Loucy (cell line): ENCODE measurements around the gene ARHGEF25.
A peak's percentile ranks its signal among the peaks of the same experiment; 100 is the strongest.

ENCODE experiments used
- H2AFZ ChIP-seq: fragments of 200-600 bp; sonication (generic); 2 replicates; pipeline ENCODE4 v1.6.0; 2016; ENCODE audit warnings: antibody characterized with exemption, mild to moderate bottlenecking, low read length, moderate library complexity
- H3F3A ChIP-seq: fragments of 200-600 bp; 2 replicates; pipeline ENCODE4 v1.6.0; 2016; ENCODE audit warnings: antibody characterized with exemption, low read depth, mild to moderate bottlenecking
- H3K27me3 ChIP-seq: fragments of 200-600 bp; sonication (generic); 2 replicates; pipeline ENCODE4 v1.6.1; 2014; ENCODE audit warnings: low read length, mild to moderate bottlenecking; ENCODE audit not compliant: insufficient read depth, poor library complexity, severe bottlenecking
- H3K36me3 ChIP-seq: fragments of 200-600 bp; sonication (generic); 2 replicates; pipeline ENCODE4 v1.6.1; 2016; ENCODE audit warnings: low read length; ENCODE audit not compliant: insufficient read depth
- H3K4me1 ChIP-seq: fragments of 200-600 bp; sonication (generic); 2 replicates; pipeline ENCODE4 v1.5.1; 2014; ENCODE audit warnings: low read length, mild to moderate bottlenecking; ENCODE audit not compliant: insufficient read depth, poor library complexity, severe bottlenecking
- H3K4me2 ChIP-seq: fragments of 200-600 bp; sonication (generic); 2 replicates; pipeline ENCODE4 v1.6.0; 2014; ENCODE audit warnings: antibody characterized with exemption, low read length, low read depth, mild to moderate bottlenecking; ENCODE audit not compliant: poor library complexity, severe bottlenecking
- H3K4me3 ChIP-seq: fragments of 200-600 bp; sonication (generic); 2 replicates; pipeline ENCODE4 v1.5.1; 2014; ENCODE audit warnings: low read length, mild to moderate bottlenecking, mixed read lengths; ENCODE audit not compliant: poor library complexity, severe bottlenecking
- H3K79me2 ChIP-seq: fragments of 200-600 bp; sonication (generic); 2 replicates; pipeline ENCODE4 v1.6.1; 2014; ENCODE audit warnings: low read length; ENCODE audit not compliant: insufficient read depth
- H3K9ac ChIP-seq: fragments of 200-600 bp; sonication (generic); 2 replicates; pipeline ENCODE4 v1.6.0; 2014; ENCODE audit warnings: mild to moderate bottlenecking, low read depth, low read length, moderate library complexity; ENCODE audit not compliant: poor library complexity, severe bottlenecking
- H3K9me2 ChIP-seq: fragments of 200-600 bp; sonication (generic); replicated peaks from 2 replicates; pipeline ENCODE4 v1.6.1; 2016; ENCODE audit warnings: low read depth, low read length, mixed read lengths
- H3K9me3 ChIP-seq: fragments of 200-600 bp; sonication (generic); 2 replicates; pipeline ENCODE4 v1.6.1; 2014; ENCODE audit warnings: mild to moderate bottlenecking, antibody characterized with exemption, low read length, low read depth; ENCODE audit not compliant: insufficient read depth
- H4K20me1 ChIP-seq: fragments of 200-600 bp; sonication (generic); 2 replicates; pipeline ENCODE4 v1.6.0; 2014; ENCODE audit warnings: antibody characterized with exemption, low read length, mild to moderate bottlenecking; ENCODE audit not compliant: insufficient read depth, poor library complexity, severe bottlenecking
- CTCF ChIP-seq: fragments of 200-600 bp; sonication (generic); conservative IDR thresholded peaks from 2 replicates; pipeline ENCODE4 v1.5.1; 2014; ENCODE audit warnings: mild to moderate bottlenecking, antibody characterized with exemption, low read length
- EZH2phosphoT487 ChIP-seq: fragments of 200-600 bp; IDR thresholded peaks from 2 replicates; pipeline ENCODE4 v1.6.1; 2018; ENCODE audit warnings: antibody characterized with exemption, mild to moderate bottlenecking, moderate library complexity, borderline replicate concordance

The ARHGEF25 gene

GRCh38 chr12:57592551-57593165 is 18.6 kb upstream of the ARHGEF25 start:
- Histone ChIP-seq H3K4me2 (peak overlapping the region; percentile 98), H4K20me1 (no peaks in the 10 kb centered on the region), H3K4me3 (peak overlapping the region; percentile 87), H3K4me1 (peaks cover 22% of the 10 kb centered on the region), H3K36me3 (peaks cover 9% of the 10 kb centered on the region; the same call in 1 of the 2 replicates), H3K27me3 (no peaks in the 10 kb centered on the region), H2AFZ (no peak overlapping the region), H3K9me3 (no peaks in the 10 kb centered on the region), H3F3A (no peaks in the 10 kb centered on the region), H3K9ac (peak overlapping the region; percentile 74), H3K9me2 (no peaks in the 10 kb centered on the region), H3K79me2 (peaks cover 33% of the 10 kb centered on the region; the same call in 1 of the 2 replicates)
- TF ChIP-seq EZH2phosphoT487 = no peak

GRCh38 chr12:57593187-57593586 is 18.0 kb upstream of the ARHGEF25 start:
- Histone ChIP-seq H3K36me3 (peaks cover 11% of the 10 kb centered on the region; the same call in 1 of the 2 replicates), H3K9me3 (no peaks in the 10 kb centered on the region), H3K9ac (peak overlapping the region; percentile 74), H3K4me2 (peak overlapping the region; percentile 98), H3K27me3 (no peaks in the 10 kb centered on the region), H3K4me1 (peaks cover 22% of the 10 kb centered on the region), H3K4me3 (peak overlapping the region; percentile 87), H4K20me1 (no peaks in the 10 kb centered on the region), H2AFZ (no peak overlapping the region), H3K79me2 (peaks cover 33% of the 10 kb centered on the region; the same call in 1 of the 2 replicates), H3K9me2 (no peaks in the 10 kb centered on the region), H3F3A (no peaks in the 10 kb centered on the region)
- no peak for TF ChIP-seq EZH2phosphoT487
- TF ChIP-seq CTCF = no peak

- Histone ChIP-seq H3K27me3 (no peaks in the 10 kb centered on the region), H3K9me3 (no peaks in the 10 kb centered on the region), H3F3A (no peaks in the 10 kb centered on the region), H3K9me2 (no peaks in the 10 kb centered on the region), H3K36me3 (peaks cover 40% of the 10 kb centered on the region; the same call in 1 of the 2 replicates), H2AFZ (no peak overlapping the region), H3K9ac (no peak overlapping the region), H3K79me2 (no peaks in the 10 kb centered on the region), H3K4me3 (no peak overlapping the region), H3K4me1 (peaks cover 14% of the 10 kb centered on the region), H4K20me1 (no peaks in the 10 kb centered on the region), H3K4me2 (no peak overlapping the region)
- no peak for TF ChIP-seq EZH2phosphoT487
- TF ChIP-seq CTCF = no peak
These were observed 10.8 kb upstream of the ARHGEF25 start for GRCh38 chr12:57600395-57600794.

- Histone ChIP-seq H3F3A (no peaks in the 10 kb centered on the region), H3K4me1 (peaks cover 25% of the 10 kb centered on the region), H3K27me3 (no peaks in the 10 kb centered on the region), H3K4me3 (no peak overlapping the region), H3K79me2 (no peaks in the 10 kb centered on the region), H3K9me2 (no peaks in the 10 kb centered on the region), H3K4me2 (no peak overlapping the region), H2AFZ (no peak overlapping the region), H3K36me3 (peaks cover 33% of the 10 kb centered on the region; the same call in 1 of the 2 replicates), H3K9me3 (no peaks in the 10 kb centered on the region), H3K9ac (no peak overlapping the region), H4K20me1 (no peaks in the 10 kb centered on the region)
- TF ChIP-seq EZH2phosphoT487 (no peak), CTCF (no peak)
These were observed 8.7 kb upstream of the ARHGEF25 start for GRCh38 chr12:57602544-57602943.
